Activated CD4-positive, alpha-beta T cell treated with anti-CD3 and anti-CD28 coated beads for 1 hour (primary cell): ENCODE data around the gene MRPL44.
"Not testable (repeated sequence)": the region's sequence is repeated elsewhere in the genome, so short reads cannot be mapped to it uniquely, and the experiment has no call there.

Experiments
- DNase-seq: peaks from one replicate; pipeline ENCODE4 v3.0.0-alpha.2; 2020

The MRPL44 gene

GRCh38 chr2:223937535-223937934 is 19.7 kb upstream of the MRPL44 start:
- no peak for DNase-seq

GRCh38 chr2:223939438-223939837 is 17.8 kb upstream of the MRPL44 start:
- DNase-seq, result not testable (repeated sequence)

GRCh38 chr2:223941579-223942277 is 15.5 kb upstream of the MRPL44 start:
- no peak for DNase-seq

GRCh38 chr2:223943135-223943534 is 14.1 kb upstream of the MRPL44 start:
- no peak for DNase-seq

GRCh38 chr2:223943561-223944008 is 13.7 kb upstream of the MRPL44 start:
- no peak for DNase-seq

DNA sequence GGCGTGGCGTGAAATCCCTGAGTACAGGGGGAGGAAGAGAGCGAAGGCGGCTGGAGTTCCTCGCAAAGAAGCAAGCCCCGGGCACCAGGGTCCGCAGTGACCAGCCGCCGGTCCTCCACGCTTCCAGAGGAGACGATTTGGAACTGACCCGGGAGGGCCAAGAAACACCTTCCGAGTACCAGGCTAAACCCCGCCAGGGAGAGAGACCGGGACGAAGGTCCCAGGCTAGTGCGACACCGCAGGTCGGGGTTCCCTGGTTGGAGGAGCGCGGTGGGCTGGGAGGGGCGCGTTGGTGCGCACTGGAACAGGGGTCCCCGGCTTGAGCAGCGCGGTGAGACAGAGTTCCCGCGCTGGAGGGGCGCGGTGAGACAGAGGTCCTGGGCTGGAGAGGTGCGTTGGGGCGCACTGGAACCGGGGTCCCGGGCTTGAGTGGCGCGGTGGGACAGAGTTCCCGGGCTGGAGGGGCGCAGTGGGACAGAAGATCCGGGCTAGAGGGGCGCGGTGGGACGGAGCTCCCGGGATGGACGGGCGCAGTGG is 13.0 kb upstream of the MRPL44 start:
- no peak for DNase-seq

DNA sequence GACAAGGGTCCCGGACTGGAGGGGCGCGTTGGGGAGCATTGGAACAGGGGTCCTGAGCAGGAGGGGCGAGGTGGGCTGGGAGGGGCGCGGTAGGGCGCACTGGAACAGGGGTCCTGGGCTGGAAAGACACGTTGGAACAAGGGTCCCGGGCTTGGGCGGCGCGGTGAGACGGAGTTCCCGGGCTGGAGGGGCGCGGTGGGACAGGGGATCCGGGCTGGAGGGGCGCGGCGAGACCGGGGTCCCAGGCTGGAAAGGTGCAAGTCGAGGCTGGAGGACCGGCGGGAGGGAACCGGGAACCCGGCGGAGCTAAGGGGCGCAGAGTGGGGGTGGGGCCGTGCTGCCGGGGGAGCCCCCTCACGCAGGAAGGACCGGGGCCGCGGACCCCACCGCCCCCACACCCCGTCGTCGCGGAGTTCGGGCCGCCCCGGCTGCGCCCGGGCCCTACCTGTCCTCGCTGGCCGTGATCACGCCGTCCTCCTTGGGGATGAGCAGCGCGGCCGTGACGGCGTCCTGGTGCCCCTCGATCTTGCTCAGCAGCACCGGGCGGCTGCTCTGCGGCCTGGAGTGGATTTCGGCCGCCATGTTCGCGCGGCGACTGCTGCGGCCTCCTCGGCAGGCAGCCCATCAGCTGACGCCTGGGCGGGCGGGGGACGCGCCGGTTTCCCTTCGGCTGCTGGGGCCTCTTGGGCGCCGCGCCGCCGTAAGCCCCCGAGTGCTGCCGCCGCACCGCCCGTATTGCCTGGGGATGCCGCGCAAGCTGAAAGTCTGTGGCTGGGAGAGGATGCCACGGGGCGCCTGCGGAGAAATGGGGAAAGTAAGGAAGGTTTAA is 12.3 kb upstream of the MRPL44 start, which contains the start of gene WDFY1:
WDFY1 (minus strand) TSS at position 633 of the 829 bp plus-strand sequence; CDS start at position 582, 51 bp downstream.
- peak; percentile 69 for DNase-seq

GRCh38 chr2:223945755-223946154 is 11.5 kb upstream of the MRPL44 start:
- DNase-seq, result no peak

DNA sequence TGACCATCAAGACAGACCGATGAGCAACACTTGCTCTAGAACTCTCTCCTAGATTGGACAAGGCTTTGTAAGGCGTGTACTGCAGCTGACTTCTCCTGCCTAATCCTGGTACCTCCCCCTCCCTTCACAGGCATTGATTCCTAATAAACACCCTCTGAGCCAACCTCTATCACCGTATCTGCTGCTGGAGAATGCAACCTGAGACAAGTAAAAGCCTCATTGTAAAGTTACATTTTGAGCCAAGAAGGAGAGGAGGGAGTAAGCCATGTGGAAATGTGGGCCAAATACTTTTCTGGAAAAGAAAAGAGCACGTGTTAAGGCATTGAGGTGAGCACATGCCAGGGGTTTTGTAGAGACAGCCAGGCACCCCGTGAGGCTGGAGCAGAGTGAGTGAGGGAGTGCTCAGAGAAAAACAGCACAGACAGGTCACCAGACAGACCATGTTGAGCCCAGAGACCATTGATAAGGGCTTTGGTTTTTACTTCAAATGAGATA is 9.5 kb upstream of the MRPL44 start:
- DNase-seq, result no peak

- DNase-seq, result no peak
Observed at GRCh38 chr2:223949241-223949840, 7.9 kb upstream of the MRPL44 start.

- DNase-seq, result no peak
Observed at GRCh38 chr2:223950448-223951347, 6.6 kb upstream of the MRPL44 start.

DNA sequence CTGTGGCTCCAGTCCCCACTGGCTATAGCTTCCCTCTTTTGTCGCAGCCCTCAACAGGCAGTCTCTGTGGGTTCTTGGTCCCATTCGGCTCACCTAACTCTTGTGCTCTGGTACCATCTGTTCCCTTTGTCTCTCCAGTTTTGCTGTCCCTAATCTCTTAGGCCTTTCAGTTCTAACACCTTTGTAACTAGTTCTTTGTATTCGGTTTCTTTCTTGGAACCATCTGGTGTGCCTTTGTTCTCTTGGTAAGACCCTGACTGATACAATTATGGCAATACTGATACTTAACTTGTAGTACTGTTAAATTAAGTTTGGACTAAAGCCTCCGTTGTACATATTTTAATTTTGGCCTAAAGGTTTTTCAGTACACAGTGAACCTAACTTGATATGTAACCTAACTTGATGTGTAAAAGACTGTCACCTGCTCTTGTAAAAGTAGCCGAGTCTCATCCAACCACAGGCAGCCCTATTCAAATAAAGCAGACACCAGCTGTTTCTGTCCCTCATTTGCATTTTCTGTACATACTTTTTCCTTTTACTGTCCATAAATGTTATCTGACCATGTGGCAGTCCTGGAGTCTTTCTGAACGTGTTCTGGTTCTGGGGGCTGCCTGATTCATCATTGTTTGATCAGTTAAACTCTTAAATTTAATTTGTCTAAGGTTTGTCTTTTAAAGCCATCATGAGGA is 4.8 kb upstream of the MRPL44 start:
- DNase-seq, result no peak

GRCh38 chr2:223954401-223954800 is 2.9 kb upstream of the MRPL44 start:
- DNase-seq, result no peak

GRCh38 chr2:223956300-223956699 is 963 bp upstream of the MRPL44 start:
- no peak for DNase-seq

GRCh38 chr2:223959688-223960087 is 2.4 kb downstream of the MRPL44 start:
- DNase-seq, result no peak

- DNase-seq, result no peak
Observed at GRCh38 chr2:223967981-223968380, 10.7 kb downstream of the MRPL44 start.

- no peak for DNase-seq
Observed at GRCh38 chr2:223969315-223969714, 12.1 kb downstream of the MRPL44 start.

GRCh38 chr2:223969856-223970255 is 12.6 kb downstream of the MRPL44 start:
- no peak for DNase-seq

GRCh38 chr2:223970343-223971128 is 13.3 kb downstream of the MRPL44 start:
- no peak for DNase-seq

GRCh38 chr2:223971731-223972130 is 14.5 kb downstream of the MRPL44 start:
- DNase-seq, result no peak

- no peak for DNase-seq
Observed at GRCh38 chr2:223972656-223973102, 15.4 kb downstream of the MRPL44 start.
